HEK293T (cell line): ENCODE measurements around the gene MNS1.
"Not testable (repeated sequence)": the region's sequence is repeated elsewhere in the genome, so short reads cannot be mapped to it uniquely, and the experiment has no call there.

Experiments used
- ARNT ChIP-seq: fragments of 450-650 bp; IDR thresholded peaks from 2 replicates; pipeline ENCODE4 v1.6.1; 2017; ENCODE audit warnings: mild to moderate bottlenecking
- BHLHE40 ChIP-seq: fragments of 450-650 bp; IDR thresholded peaks from 2 replicates; pipeline ENCODE4 v1.6.1; 2016; ENCODE audit warnings: mild to moderate bottlenecking, moderate library complexity, borderline replicate concordance
- ELF4 ChIP-seq: fragments of 450-650 bp; IDR thresholded peaks from 2 replicates; pipeline ENCODE4 v1.6.1; 2017; ENCODE audit warnings: antibody characterized with exemption
- FOXK2 ChIP-seq: fragments of 450-650 bp; IDR thresholded peaks from 2 replicates; pipeline ENCODE4 v1.6.1; 2016; ENCODE audit warnings: mild to moderate bottlenecking
- HDGF ChIP-seq: fragments of 450-650 bp; IDR thresholded peaks from 2 replicates; pipeline ENCODE4 v1.6.1; 2017; ENCODE audit warnings: antibody characterized with exemption, borderline replicate concordance
- SUZ12 ChIP-seq: fragments of 450-650 bp; IDR thresholded peaks from 2 replicates; pipeline ENCODE4 v1.6.1; 2016; ENCODE audit warnings: mild to moderate bottlenecking

DNA sequence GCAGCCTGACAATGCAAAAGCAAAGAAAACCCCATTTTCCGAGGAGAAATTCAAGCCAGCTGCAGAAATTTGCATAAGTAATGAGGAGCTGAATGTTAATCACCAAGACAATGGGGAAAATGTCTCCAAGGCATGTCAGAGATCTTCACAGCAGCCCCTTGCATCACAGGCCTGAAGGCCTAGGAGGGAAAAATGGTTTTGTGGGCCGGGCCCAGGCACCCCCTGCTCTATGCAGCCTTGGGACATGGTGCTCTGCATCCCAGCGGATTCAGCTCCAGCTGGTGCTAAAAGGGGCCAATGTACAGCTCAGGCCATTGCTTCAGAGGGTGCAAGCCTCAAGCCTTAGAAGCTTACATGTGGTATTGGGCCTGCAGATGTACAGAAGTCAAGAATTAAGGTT lies 20.5 kb upstream of the MNS1 start:
- TF ChIP-seq BHLHE40, ELF4, FOXK2, HDGF, SUZ12, ARNT: not testable (repeated sequence)
